ENCODE data around the gene LRRC15.

The LRRC15 gene

DNA sequence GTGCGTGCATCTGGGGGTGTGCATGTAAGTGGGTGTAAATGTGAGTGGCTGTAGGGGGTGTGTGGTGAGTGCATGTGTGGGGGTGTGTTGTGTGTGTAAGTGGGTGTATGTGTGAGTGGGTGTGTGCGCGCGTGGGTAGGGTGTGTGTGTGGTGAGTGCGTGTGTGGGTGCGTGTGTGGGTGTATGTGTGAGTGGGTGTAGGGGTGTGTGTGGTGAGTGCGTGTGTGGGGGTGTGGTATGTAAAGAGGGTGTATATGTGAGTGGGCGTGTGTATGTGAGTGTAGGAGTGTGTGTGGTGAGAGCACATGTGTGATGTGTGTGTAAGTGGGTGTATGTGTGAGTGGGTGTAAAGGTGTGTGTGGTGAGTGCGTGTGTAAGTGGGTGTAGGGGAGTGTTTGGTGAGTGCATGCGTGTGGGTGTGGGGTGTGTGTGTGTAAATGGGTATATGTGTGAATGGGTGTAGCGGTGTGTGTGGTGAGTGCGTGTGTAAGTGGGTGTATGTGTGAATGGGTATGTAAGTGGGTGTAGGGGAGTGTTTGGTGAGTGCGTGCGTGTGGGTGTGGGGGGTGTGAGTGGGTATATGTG, 17.5 kb downstream of the LRRC15 start:
- H3K23ac ChIP-seq (ENCODE audit: low read depth, low read length, poor library complexity): peak overlapping the region; percentile 77
- H3K9me3 ChIP-seq (replicated peaks in 1 of 2; ENCODE audit: control insufficient read depth in 2 of 2, insufficient read depth in 1 of 2, low read depth in 1 of 2, low read length in 2 of 2): peaks cover 0 to 3% of the 10 kb centered on the region in 2 donors
- H3K36me3 ChIP-seq (replicated peaks in 1 of 2; ENCODE audit: control insufficient read depth in 2 of 2, insufficient read depth in 2 of 2, low read length in 2 of 2): no peaks in the 10 kb centered on the region
- peak overlapping the region; percentile 25 for H2BK15ac ChIP-seq (ENCODE audit: low read length)
- peaks cover 0 to 3% of the 10 kb centered on the region in 2 donors for H3K4me1 ChIP-seq (ENCODE audit: control insufficient read depth in 2 of 2, insufficient read depth in 1 of 2, low read depth in 1 of 2, low read length in 2 of 2)
- H2BK120ac ChIP-seq (ENCODE audit: low read depth, low read length): no peak overlapping the region
- no peak overlapping the region for H3K27ac ChIP-seq (replicated peaks; ENCODE audit: low read length)
- DNase-seq (ENCODE audit: low spot score): no peak
- peaks cover 2% of the 10 kb centered on the region for H3K79me1 ChIP-seq (ENCODE audit: low read depth, low read length)
- no peak overlapping the region for H4K91ac ChIP-seq (ENCODE audit: low read depth, low read length, poor library complexity)
- peak overlapping the region; percentile 18 for H3K9ac ChIP-seq (ENCODE audit: low read depth, low read length, poor library complexity)
- peak overlapping the region in 1 of 2 donors; percentile 57 for H3K4me3 ChIP-seq (ENCODE audit: low read length in 2 of 2)
- no peak overlapping the region for H3K4me2 ChIP-seq (ENCODE audit: insufficient read depth, low read length, poor library complexity, severe bottlenecking)
- peaks cover 0 to 23% (median 0%) of the 10 kb centered on the region in 3 experiments for H3K27me3 ChIP-seq (ENCODE audit: control insufficient read depth in 3 of 3, insufficient read depth in 3 of 3, low read depth in 1 of 3, low read length in 3 of 3)
- peak overlapping the region; percentile 95 for H2AK5ac ChIP-seq (ENCODE audit: low read depth, low read length)
- 98 to 100% methylated on average over 5 to 13 of the region's 14 CpGs for whole genome bisulfite sequencing, 2 donors (ENCODE audit: extremely low coverage in 2 of 2, insufficient read length in 2 of 2, insufficient replicate concordance in 1 of 2)
- peak overlapping the region; percentile 30 for H2BK12ac ChIP-seq (ENCODE audit: low read length)
- H2BK5ac ChIP-seq (ENCODE audit: low read length): no peak overlapping the region
- no peak overlapping the region for H2AFZ ChIP-seq (ENCODE audit: low read length)
- H4K8ac ChIP-seq (ENCODE audit: low read depth, low read length): peak overlapping the region; percentile 95
- no peak overlapping the region for H3K4ac ChIP-seq (ENCODE audit: low read length)
- H3K14ac ChIP-seq (ENCODE audit: low read length): peak overlapping the region; percentile 26
- peak overlapping the region; percentile 81 for H3K18ac ChIP-seq (ENCODE audit: low read length)

DNA sequence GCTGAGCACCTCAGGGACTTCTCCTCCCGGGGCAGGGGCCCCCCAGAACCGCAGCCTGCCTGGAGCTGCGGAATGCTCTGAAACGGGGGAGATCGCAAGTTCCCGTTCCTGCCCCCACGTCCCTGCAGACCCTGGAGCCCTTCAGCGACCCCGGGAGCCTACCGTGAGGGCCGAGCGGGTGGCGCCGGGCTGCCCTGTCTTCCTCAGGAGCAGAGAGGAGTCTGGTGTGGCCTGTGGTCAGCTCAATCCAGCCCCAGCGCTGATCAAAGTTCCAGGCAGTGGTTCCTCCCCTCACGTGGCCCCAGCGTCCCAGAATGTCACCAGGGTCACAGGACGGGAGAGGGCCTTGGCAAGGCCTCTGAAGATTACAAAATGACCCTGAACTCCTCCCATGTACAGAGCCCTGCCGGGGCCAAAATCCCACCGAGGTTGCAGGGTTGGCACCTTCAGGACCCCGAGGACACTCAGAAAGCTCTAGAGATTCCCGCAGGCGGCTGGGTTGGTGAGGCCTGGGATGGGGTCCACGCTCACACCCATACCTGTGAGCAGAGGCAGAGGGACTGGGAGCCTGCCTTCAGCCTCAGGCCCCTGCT, 18.4 kb downstream of the LRRC15 start, which contains the start of gene CPN2:
TSS of gene CPN2 (minus strand) at position 249 of the 593 bp plus-strand sequence. CDS start 8,626 bp downstream, outside the sequence.
- Histone ChIP-seq H3K23ac (ENCODE audit: low read depth, low read length, poor library complexity) (peak within 1 kb of the TSS; percentile 77), H3K4me2 (ENCODE audit: insufficient read depth, low read length, poor library complexity, severe bottlenecking) (no peak within 1 kb of the TSS), H3K9ac (ENCODE audit: low read depth, low read length, poor library complexity) (peak within 1 kb of the TSS; percentile 18), H3K9me3 (replicated peaks in 1 of 2; ENCODE audit: control insufficient read depth in 2 of 2, insufficient read depth in 1 of 2, low read depth in 1 of 2, low read length in 2 of 2) (peaks cover 0 to 3% of the 10 kb centered on the region in 2 donors), H2BK15ac (ENCODE audit: low read length) (peak within 1 kb of the TSS; percentile 54), H3K27me3 (ENCODE audit: control insufficient read depth in 3 of 3, insufficient read depth in 3 of 3, low read depth in 1 of 3, low read length in 3 of 3) (peaks cover 0 to 22% (median 0%) of the 10 kb centered on the region in 3 experiments), H2AFZ (ENCODE audit: low read length) (peak within 1 kb of the TSS; percentile 2), H3K36me3 (replicated peaks in 1 of 2; ENCODE audit: control insufficient read depth in 2 of 2, insufficient read depth in 2 of 2, low read length in 2 of 2) (no peaks in the 10 kb centered on the region), H4K91ac (ENCODE audit: low read depth, low read length, poor library complexity) (peak within 1 kb of the TSS; percentile 89), H3K14ac (ENCODE audit: low read length) (peak within 1 kb of the TSS; percentile 64), H2BK5ac (ENCODE audit: low read length) (peak within 1 kb of the TSS; percentile 48), H4K8ac (ENCODE audit: low read depth, low read length) (peak within 1 kb of the TSS; percentile 95), H3K4me3 (ENCODE audit: low read length in 2 of 2) (peak within 1 kb of the TSS in 1 of 2 donors; percentile 57), H3K4me1 (ENCODE audit: control insufficient read depth in 2 of 2, insufficient read depth in 1 of 2, low read depth in 1 of 2, low read length in 2 of 2) (peaks cover 0 to 3% of the 10 kb centered on the region in 2 donors), H3K18ac (ENCODE audit: low read length) (peak within 1 kb of the TSS; percentile 81), H2BK12ac (ENCODE audit: low read length) (peak within 1 kb of the TSS; percentile 64), H3K27ac (replicated peaks; ENCODE audit: low read length) (peak within 1 kb of the TSS; percentile 39), H3K4ac (ENCODE audit: low read length) (peak within 1 kb of the TSS; percentile 94), H2AK5ac (ENCODE audit: low read depth, low read length) (peak within 1 kb of the TSS; percentile 95), H3K79me1 (ENCODE audit: low read depth, low read length) (peaks cover 2% of the 10 kb centered on the region), H2BK120ac (ENCODE audit: low read depth, low read length) (peak within 1 kb of the TSS; percentile 82)
- no peak for DNase-seq (ENCODE audit: low spot score)
- WGBS, 2 donors (ENCODE audit: extremely low coverage in 2 of 2, insufficient read length in 2 of 2, insufficient replicate concordance in 1 of 2): no CpG with 5 or more reads among the region's 24 CpGs

DNA sequence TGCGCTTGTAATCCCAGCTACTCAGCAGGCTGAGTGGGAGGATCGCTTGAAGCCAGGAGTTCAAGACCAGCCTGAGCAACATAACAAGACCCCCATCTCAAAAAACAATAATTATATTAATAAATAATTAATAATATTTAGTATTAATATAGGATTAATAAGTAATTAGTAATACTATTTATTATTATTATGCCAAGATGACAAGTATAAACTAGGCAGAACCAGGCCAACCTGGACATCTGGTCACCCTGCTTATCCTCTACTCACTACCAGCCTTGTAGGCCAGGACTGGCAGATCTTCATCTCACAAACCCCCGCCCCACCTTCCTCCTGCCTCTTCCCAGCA, 18.8 kb downstream of the LRRC15 start:
- Histone ChIP-seq H2BK5ac (ENCODE audit: low read length) (peak overlapping the region; percentile 48), H3K14ac (ENCODE audit: low read length) (no peak overlapping the region), H3K4ac (ENCODE audit: low read length) (no peak overlapping the region), H2BK120ac (ENCODE audit: low read depth, low read length) (no peak overlapping the region), H2BK12ac (ENCODE audit: low read length) (peak overlapping the region; percentile 64), H3K27me3 (ENCODE audit: control insufficient read depth in 3 of 3, insufficient read depth in 3 of 3, low read depth in 1 of 3, low read length in 3 of 3) (peaks cover 0 to 22% (median 0%) of the 10 kb centered on the region in 3 experiments), H3K4me3 (ENCODE audit: low read length in 2 of 2) (no peak overlapping the region), H3K18ac (ENCODE audit: low read length) (peak overlapping the region; percentile 73), H3K4me1 (ENCODE audit: control insufficient read depth in 2 of 2, insufficient read depth in 1 of 2, low read depth in 1 of 2, low read length in 2 of 2) (peaks cover 0 to 3% of the 10 kb centered on the region in 2 donors), H2AFZ (ENCODE audit: low read length) (no peak overlapping the region), H4K8ac (ENCODE audit: low read depth, low read length) (no peak overlapping the region), H3K4me2 (ENCODE audit: insufficient read depth, low read length, poor library complexity, severe bottlenecking) (no peak overlapping the region), H3K79me1 (ENCODE audit: low read depth, low read length) (peaks cover 2% of the 10 kb centered on the region), H3K23ac (ENCODE audit: low read depth, low read length, poor library complexity) (no peak overlapping the region), H3K9ac (ENCODE audit: low read depth, low read length, poor library complexity) (no peak overlapping the region), H4K91ac (ENCODE audit: low read depth, low read length, poor library complexity) (no peak overlapping the region), H3K36me3 (replicated peaks in 1 of 2; ENCODE audit: control insufficient read depth in 2 of 2, insufficient read depth in 2 of 2, low read length in 2 of 2) (no peaks in the 10 kb centered on the region), H3K27ac (replicated peaks; ENCODE audit: low read length) (no peak overlapping the region), H3K9me3 (replicated peaks in 1 of 2; ENCODE audit: control insufficient read depth in 2 of 2, insufficient read depth in 1 of 2, low read depth in 1 of 2, low read length in 2 of 2) (peaks cover 0 to 3% of the 10 kb centered on the region in 2 donors), H2AK5ac (ENCODE audit: low read depth, low read length) (peak overlapping the region; percentile 95), H2BK15ac (ENCODE audit: low read length) (peak overlapping the region; percentile 54)
- no CpG with 5 or more reads among the region's 3 CpGs for WGBS, 2 donors (ENCODE audit: extremely low coverage in 2 of 2, insufficient read length in 2 of 2, insufficient replicate concordance in 1 of 2)
- DNase-seq (ENCODE audit: low spot score): no peak

DNA sequence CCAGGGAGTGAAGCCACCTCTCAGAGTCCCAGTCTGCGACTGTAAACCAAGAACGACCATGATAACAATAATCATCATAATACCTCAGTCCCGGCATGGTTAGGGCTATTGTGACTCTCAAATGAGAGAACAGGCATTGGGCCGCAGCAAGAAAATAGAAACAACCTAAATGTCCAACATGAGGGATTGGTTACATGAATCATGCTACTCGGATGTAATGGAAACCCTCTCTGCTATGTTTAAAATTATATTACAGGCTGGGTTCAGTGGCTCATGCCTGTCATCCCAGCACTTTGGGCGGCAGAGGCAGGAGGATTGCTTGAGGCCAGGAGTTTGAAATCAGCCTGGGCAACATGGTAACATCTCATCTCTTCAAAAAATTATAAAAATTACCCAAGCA, 21.2 kb downstream of the LRRC15 start:
- WGBS, 2 donors (ENCODE audit: extremely low coverage in 2 of 2, insufficient read length in 2 of 2, insufficient replicate concordance in 1 of 2): no CpG with 5 or more reads among the region's 6 CpGs
- peaks cover 0 to 25% (median 2%) of the 10 kb centered on the region in 3 experiments for H3K27me3 ChIP-seq (ENCODE audit: control insufficient read depth in 3 of 3, insufficient read depth in 3 of 3, low read depth in 1 of 3, low read length in 3 of 3)
- no peak overlapping the region for H2AK5ac ChIP-seq (ENCODE audit: low read depth, low read length)
- H3K18ac ChIP-seq (ENCODE audit: low read length): no peak overlapping the region
- H3K4ac ChIP-seq (ENCODE audit: low read length): no peak overlapping the region
- no peak overlapping the region for H3K4me2 ChIP-seq (ENCODE audit: insufficient read depth, low read length, poor library complexity, severe bottlenecking)
- H2BK120ac ChIP-seq (ENCODE audit: low read depth, low read length): no peak overlapping the region
- H2AFZ ChIP-seq (ENCODE audit: low read length): no peak overlapping the region
- H3K36me3 ChIP-seq (replicated peaks in 1 of 2; ENCODE audit: control insufficient read depth in 2 of 2, insufficient read depth in 2 of 2, low read length in 2 of 2): no peaks in the 10 kb centered on the region
- H3K9ac ChIP-seq (ENCODE audit: low read depth, low read length, poor library complexity): no peak overlapping the region
- no peak overlapping the region for H3K4me3 ChIP-seq (ENCODE audit: low read length in 2 of 2)
- H3K9me3 ChIP-seq (replicated peaks in 1 of 2; ENCODE audit: control insufficient read depth in 2 of 2, insufficient read depth in 1 of 2, low read depth in 1 of 2, low read length in 2 of 2): peaks cover 0 to 3% of the 10 kb centered on the region in 2 donors
- H2BK15ac ChIP-seq (ENCODE audit: low read length): no peak overlapping the region
- H3K14ac ChIP-seq (ENCODE audit: low read length): no peak overlapping the region
- peaks cover 2% of the 10 kb centered on the region for H3K79me1 ChIP-seq (ENCODE audit: low read depth, low read length)
- H3K23ac ChIP-seq (ENCODE audit: low read depth, low read length, poor library complexity): no peak overlapping the region
- no peak overlapping the region for H2BK12ac ChIP-seq (ENCODE audit: low read length)
- no peak overlapping the region for H4K8ac ChIP-seq (ENCODE audit: low read depth, low read length)
- no peak overlapping the region for H4K91ac ChIP-seq (ENCODE audit: low read depth, low read length, poor library complexity)
- H3K4me1 ChIP-seq (ENCODE audit: control insufficient read depth in 2 of 2, insufficient read depth in 1 of 2, low read depth in 1 of 2, low read length in 2 of 2): peaks cover 0 to 3% of the 10 kb centered on the region in 2 donors
- H3K27ac ChIP-seq (replicated peaks; ENCODE audit: low read length): no peak overlapping the region
- no peak for DNase-seq (ENCODE audit: low spot score)
- H2BK5ac ChIP-seq (ENCODE audit: low read length): no peak overlapping the region
